HL-60 (cell line): ENCODE results near the gene EGFL8.

Source experiments
- CTCF ChIP-seq: IDR thresholded peaks from one replicate; pipeline ENCODE4 v1.5.1; 2011; ENCODE audit warnings: low read length, control low read depth, inconsistent platforms; ENCODE audit not compliant: insufficient read depth
- GABPA ChIP-seq: IDR thresholded peaks from 2 replicates; pipeline ENCODE4 v1.6.1; 2012; ENCODE audit warnings: low read depth
- POLR2AphosphoS5 ChIP-seq: IDR thresholded peaks from 2 replicates; pipeline ENCODE4 v1.6.1; 2012; ENCODE audit warnings: low read depth

GRCh38 chr6:32152769-32153563 lies 11.4 kb upstream of the EGFL8 start:
- TF ChIP-seq CTCF (no peak), GABPA (no peak), POLR2AphosphoS5 (no peak)
